H9 (cell line): ENCODE data around the gene ARHGAP1. TPM values are rescaled to one million over a fixed set of nuclear protein-coding genes. Genes with fewer than 3 reads are reported as not detected.

Experiments used
- DNase-seq: peaks from one replicate; pipeline ENCODE4 v3.0.0-alpha.2; 2017
- H2AFZ ChIP-seq: one replicate; pipeline ENCODE4 v1.6.1; 2013; ENCODE audit warnings: mild to moderate bottlenecking, low read length, control low read depth, moderate library complexity
- H2AK5ac ChIP-seq: 2 replicates; pipeline ENCODE4 v1.6.1; 2013; ENCODE audit warnings: low read length, control low read depth, mixed read lengths; ENCODE audit not compliant: insufficient read length
- H2BK120ac ChIP-seq: one replicate; pipeline ENCODE4 v1.6.1; 2013; ENCODE audit warnings: low read depth, mild to moderate bottlenecking, low read length, control low read depth, inconsistent platforms; ENCODE audit not compliant: poor library complexity, severe bottlenecking
- H2BK12ac ChIP-seq: 2 replicates; pipeline ENCODE4 v1.6.1; 2013; ENCODE audit warnings: low read length, control low read depth, mixed read lengths, low read depth; ENCODE audit not compliant: insufficient read length
- H2BK15ac ChIP-seq: 2 replicates; pipeline ENCODE4 v1.6.1; 2013; ENCODE audit warnings: low read depth, low read length, control low read depth
- H2BK20ac ChIP-seq: one replicate; pipeline ENCODE4 v1.6.1; 2013; ENCODE audit warnings: low read depth, mild to moderate bottlenecking, low read length, control low read depth, inconsistent platforms; ENCODE audit not compliant: poor library complexity, severe bottlenecking
- H2BK5ac ChIP-seq: 2 replicates; pipeline ENCODE4 v1.6.1; 2013; ENCODE audit warnings: low read length, control low read depth, mixed read lengths; ENCODE audit not compliant: insufficient read length
- H3K14ac ChIP-seq: 2 replicates; pipeline ENCODE4 v1.6.1; 2013; ENCODE audit warnings: low read length, control low read depth; ENCODE audit not compliant: insufficient read depth
- H3K18ac ChIP-seq: 2 replicates; pipeline ENCODE4 v1.6.1; 2013; ENCODE audit warnings: low read depth, mild to moderate bottlenecking, mixed read lengths, low read length, control low read depth; ENCODE audit not compliant: insufficient read length
- H3K23ac ChIP-seq: 2 replicates; pipeline ENCODE4 v1.6.1; 2013; ENCODE audit warnings: low read length, control low read depth, mixed read lengths, low read depth; ENCODE audit not compliant: insufficient read length
- H3K23me2 ChIP-seq: 2 replicates; pipeline ENCODE4 v1.6.1; 2013; ENCODE audit warnings: low read depth, mild to moderate bottlenecking, mixed read lengths, low read length, control low read depth; ENCODE audit not compliant: insufficient read length, poor library complexity, severe bottlenecking
- H3K27ac ChIP-seq: 2 replicates; pipeline ENCODE4 v1.5.1; 2013; ENCODE audit warnings: low read length, control low read depth, mixed read lengths, low read depth; ENCODE audit not compliant: insufficient read length
- H3K27me3 ChIP-seq: 2 replicates; pipeline ENCODE4 v1.6.1; 2013; ENCODE audit warnings: low read length, control low read depth, inconsistent platforms; ENCODE audit not compliant: insufficient read depth
- H3K4ac ChIP-seq: 2 replicates; pipeline ENCODE4 v1.6.1; 2013; ENCODE audit warnings: low read depth, mild to moderate bottlenecking, control low read depth, inconsistent platforms, low read length, moderate library complexity
- H3K4me1 ChIP-seq: 2 replicates; pipeline ENCODE4 v1.6.1; 2013; ENCODE audit warnings: low read length, control low read depth, inconsistent platforms; ENCODE audit not compliant: insufficient read depth
- H3K4me2 ChIP-seq: 2 replicates; pipeline ENCODE4 v1.6.1; 2013; ENCODE audit warnings: low read length, control low read depth, mixed read lengths; ENCODE audit not compliant: insufficient read length, insufficient read depth
- H3K56ac ChIP-seq: 2 replicates; pipeline ENCODE4 v1.6.1; 2013; ENCODE audit warnings: low read depth, mild to moderate bottlenecking, mixed read lengths, low read length, control low read depth; ENCODE audit not compliant: insufficient read length
- H3K79me1 ChIP-seq: 2 replicates; pipeline ENCODE4 v1.6.1; 2013; ENCODE audit warnings: low read depth, mild to moderate bottlenecking, moderate library complexity, low read length, control low read depth, inconsistent platforms; ENCODE audit not compliant: insufficient read depth, poor library complexity, severe bottlenecking
- H3K79me2 ChIP-seq: 2 replicates; pipeline ENCODE4 v1.6.1; 2013; ENCODE audit warnings: low read length, control low read depth, inconsistent platforms; ENCODE audit not compliant: insufficient read depth
- H3K9ac ChIP-seq: 2 replicates; pipeline ENCODE4 v1.6.1; 2013; ENCODE audit warnings: low read length, control low read depth, mixed read lengths; ENCODE audit not compliant: insufficient read length; ENCODE audit errors: extremely low read depth
- H3K9me3 ChIP-seq: one replicate; pipeline ENCODE4 v1.6.1; 2013; ENCODE audit warnings: low read depth, low read length, inconsistent platforms; ENCODE audit not compliant: control insufficient read depth
- H3T11ph ChIP-seq: one replicate; pipeline ENCODE4 v1.6.1; 2013; ENCODE audit warnings: mild to moderate bottlenecking, low read length, control low read depth, inconsistent platforms
- H4K20me1 ChIP-seq: one replicate; pipeline ENCODE4 v1.6.1; 2013; ENCODE audit not compliant: control insufficient read depth, insufficient read length, insufficient read depth
- H4K5ac ChIP-seq: 2 replicates; pipeline ENCODE4 v1.6.1; 2013; ENCODE audit warnings: low read depth, mild to moderate bottlenecking, mixed read lengths, low read length, control low read depth; ENCODE audit not compliant: insufficient read length
- H4K8ac ChIP-seq: replicated peaks from 2 replicates; pipeline ENCODE4 v1.6.1; 2013; ENCODE audit warnings: low read length, control low read depth, mixed read lengths, low read depth; ENCODE audit not compliant: insufficient read length
- H4K91ac ChIP-seq: 2 replicates; pipeline ENCODE4 v1.6.1; 2013; ENCODE audit warnings: low read depth, mild to moderate bottlenecking, moderate library complexity, mixed read lengths, low read length, control low read depth; ENCODE audit not compliant: insufficient read length
- H3K27ac Mint-ChIP-seq, 3 experiments: 2 replicates in 2 of 3; 3 replicates in 1 of 3; pipeline ENCODE4 v1.8.0; 2020 to 2021; ENCODE audit warnings: mixed read lengths in 3 of 3, mild to moderate bottlenecking in 1 of 3, moderate library complexity in 1 of 3
- H3K27me3 Mint-ChIP-seq: 2 replicates; pipeline ENCODE4 v1.8.0; 2021; ENCODE audit warnings: low read depth, mild to moderate bottlenecking, moderate library complexity, mixed read lengths
- H3K36me3 Mint-ChIP-seq, 3 experiments: 2 replicates in 2 of 3; 3 replicates in 1 of 3; pipeline ENCODE4 v1.8.0; 2020 to 2021; ENCODE audit warnings: low read depth in 3 of 3, mixed read lengths in 3 of 3; ENCODE audit not compliant: insufficient read depth in 1 of 3
- H3K4me1 Mint-ChIP-seq, 2 experiments: 2 replicates each; pipeline ENCODE4 v1.8.0; 2020; ENCODE audit warnings: mixed read lengths in 2 of 2
- H3K4me3 Mint-ChIP-seq, 2 experiments: 2 replicates in 1 of 2; 3 replicates in 1 of 2; pipeline ENCODE4 v1.8.0; 2020 to 2021; ENCODE audit warnings: mild to moderate bottlenecking in 2 of 2, mixed read lengths in 2 of 2, moderate library complexity in 1 of 2
- H3K9me3 Mint-ChIP-seq, 2 experiments: 2 replicates in 1 of 2; 3 replicates in 1 of 2; pipeline ENCODE4 v1.8.0; 2020; ENCODE audit warnings: mild to moderate bottlenecking in 2 of 2, mixed read lengths in 2 of 2, moderate library complexity in 1 of 2
- WGBS: extraction: QIAGEN DNeasy Blood & Tissue Kit; methylation state at CpG from one replicate; pipeline ENCODE4 v1.1.7; 2013; ENCODE audit warnings: missing lambda C conversion rate, low lambda C conversion rate, mixed read lengths; ENCODE audit not compliant: insufficient read length; ENCODE audit errors: extremely low coverage; 5-methylcytosine and 5-hydroxymethylcytosine counted together
- total RNA-seq: library from RNA; stranded (reverse); gene quantifications from 2 replicates; pipeline ENCODE4 v1.2.1, GENCODE V29; 2021
- TF ChIP-seq, protein P1 (sequence below): fragments of 200-600 bp; sonication (generic); conservative IDR thresholded peaks from 3 replicates; pipeline ENCODE4 v1.8.0; 2021; ENCODE audit warnings: antibody characterized with exemption, mild to moderate bottlenecking

ARHGAP1 gene
- total RNA-seq, 1 experiment from 2014 or later: 45.3 TPM

DNA sequence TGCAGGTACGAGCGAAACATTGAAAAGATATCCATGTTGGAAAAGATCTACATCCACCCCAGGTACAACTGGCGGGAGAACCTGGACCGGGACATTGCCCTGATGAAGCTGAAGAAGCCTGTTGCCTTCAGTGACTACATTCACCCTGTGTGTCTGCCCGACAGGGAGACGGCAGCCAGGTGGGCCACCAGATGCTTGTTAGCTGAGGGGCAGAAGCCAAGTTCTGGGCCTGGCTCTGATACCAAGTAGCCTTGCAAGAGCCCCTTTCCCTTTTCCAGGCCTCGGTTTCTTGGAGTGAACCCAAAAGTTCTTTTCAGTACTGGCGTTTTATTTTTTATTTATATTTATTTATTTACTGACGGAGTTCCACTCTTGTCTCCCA is 28.2 kb upstream of the ARHGAP1 start:
- Histone ChIP-seq H2BK20ac (no peak overlapping the region), H3K23me2 (no peaks in the 10 kb centered on the region), H2AK5ac (no peak overlapping the region), H3K4me2 (no peak overlapping the region), H3K27me3 (no peaks in the 10 kb centered on the region), H3T11ph (no peak overlapping the region), H3K14ac (no peak overlapping the region), H3K4me1 (0 out of 2 replicates have a peak, but pooled peaks cover 3% of the 10 kb centered on the region), H2BK15ac (no peak overlapping the region), H4K8ac (no peak overlapping the region), H2BK12ac (no peak overlapping the region), H3K79me1 (no peaks in the 10 kb centered on the region), H4K91ac (no peak overlapping the region), H2BK120ac (no peak overlapping the region), H4K5ac (no peak overlapping the region), H3K4ac (no peak overlapping the region), H3K23ac (no peak overlapping the region), H3K9me3 (no peaks in the 10 kb centered on the region), H3K56ac (no peak overlapping the region), H4K20me1 (no peaks in the 10 kb centered on the region), H3K27ac (no peak overlapping the region), H2AFZ (no peak overlapping the region), H2BK5ac (no peak overlapping the region), H3K18ac (no peak overlapping the region), H3K79me2 (no peaks in the 10 kb centered on the region), H3K9ac (no peak overlapping the region)
- Mint-ChIP-seq H3K27me3 (no peaks in the 10 kb centered on the region; the same call in none of the 2 replicates), H3K9me3 (no peaks in the 10 kb centered on the region), H3K4me3 (no peak overlapping the region), H3K36me3 (no peaks in the 10 kb centered on the region), H3K4me1 (peaks cover 9 to 15% of the 10 kb centered on the region in 2 experiments), H3K27ac (no peak overlapping the region)
- no peak for DNase-seq
- WGBS: no CpG with 5 or more reads among the region's 9 CpGs
- TF ChIP-seq, protein P1, sequence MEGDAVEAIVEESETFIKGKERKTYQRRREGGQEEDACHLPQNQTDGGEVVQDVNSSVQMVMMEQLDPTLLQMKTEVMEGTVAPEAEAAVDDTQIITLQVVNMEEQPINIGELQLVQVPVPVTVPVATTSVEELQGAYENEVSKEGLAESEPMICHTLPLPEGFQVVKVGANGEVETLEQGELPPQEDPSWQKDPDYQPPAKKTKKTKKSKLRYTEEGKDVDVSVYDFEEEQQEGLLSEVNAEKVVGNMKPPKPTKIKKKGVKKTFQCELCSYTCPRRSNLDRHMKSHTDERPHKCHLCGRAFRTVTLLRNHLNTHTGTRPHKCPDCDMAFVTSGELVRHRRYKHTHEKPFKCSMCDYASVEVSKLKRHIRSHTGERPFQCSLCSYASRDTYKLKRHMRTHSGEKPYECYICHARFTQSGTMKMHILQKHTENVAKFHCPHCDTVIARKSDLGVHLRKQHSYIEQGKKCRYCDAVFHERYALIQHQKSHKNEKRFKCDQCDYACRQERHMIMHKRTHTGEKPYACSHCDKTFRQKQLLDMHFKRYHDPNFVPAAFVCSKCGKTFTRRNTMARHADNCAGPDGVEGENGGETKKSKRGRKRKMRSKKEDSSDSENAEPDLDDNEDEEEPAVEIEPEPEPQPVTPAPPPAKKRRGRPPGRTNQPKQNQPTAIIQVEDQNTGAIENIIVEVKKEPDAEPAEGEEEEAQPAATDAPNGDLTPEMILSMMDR: no peak
